Measurements from ENCODE around the gene C2orf42.
A peak's percentile ranks its signal among the peaks of the same experiment; 100 is the strongest.
"Not testable (repeated sequence)": the region's sequence is repeated elsewhere in the genome, so short reads cannot be mapped to it uniquely, and the experiment has no call there.

The C2orf42 gene

DNA sequence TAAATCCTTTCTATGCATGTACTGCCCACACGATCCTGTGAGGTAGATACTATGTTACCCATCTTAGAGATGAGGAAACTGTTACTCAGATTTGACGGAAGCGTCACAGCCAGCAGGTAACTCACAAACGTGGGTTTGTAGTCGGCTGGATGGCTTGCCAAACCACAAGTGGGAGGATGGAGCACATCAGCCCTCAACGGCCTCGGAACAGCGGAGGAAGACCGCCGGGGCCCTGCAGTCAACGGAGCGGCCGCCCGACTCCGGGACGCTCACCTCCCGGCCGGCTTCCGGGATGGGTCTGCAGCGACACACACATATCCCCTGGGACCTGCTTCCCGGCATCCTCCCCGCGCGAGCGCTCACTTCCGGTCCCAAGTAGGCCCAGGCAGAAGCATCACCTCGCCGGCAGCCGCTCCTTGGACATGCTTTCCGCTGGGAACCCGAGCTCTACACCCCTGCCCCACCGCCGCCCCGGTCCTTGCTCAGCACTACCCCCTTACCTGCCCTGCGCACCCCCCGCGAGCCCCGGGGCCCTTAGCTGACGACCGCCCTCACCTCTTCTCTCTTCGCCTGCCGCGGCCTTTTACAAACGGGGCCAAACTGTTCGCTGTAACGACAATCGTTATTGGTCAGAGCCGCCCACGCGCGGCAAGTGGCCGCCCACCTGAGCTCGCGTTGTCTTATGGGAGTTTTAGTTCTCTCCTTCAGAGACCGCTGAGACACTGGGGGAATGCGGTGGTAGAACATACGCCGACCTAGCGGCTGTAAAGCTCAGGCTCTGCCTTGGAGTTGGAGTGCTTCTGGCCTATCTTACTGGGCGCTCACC is at the start of gene C2orf42:
TSS of gene C2orf42 (minus strand) at position 602 of the 826 bp plus-strand sequence. CDS start 9,034 bp downstream, outside the sequence.
- no peaks in the 10 kb centered on the region for H3K36me3 ChIP-seq (ENCODE audit: insufficient read depth, low read length)
- peak within 1 kb of the TSS; percentile 67 for H2AFZ ChIP-seq (ENCODE audit: low read depth, low read length)
- peaks cover 4% of the 10 kb centered on the region for H3K4me1 ChIP-seq (ENCODE audit: insufficient read depth, low read length)
- no peaks in the 10 kb centered on the region for H3K9me3 ChIP-seq (ENCODE audit: low read length)
- H3K4me3 ChIP-seq (ENCODE audit: low read length), result peak within 1 kb of the TSS; percentile 79
- no peaks in the 10 kb centered on the region for H3K27me3 ChIP-seq (ENCODE audit: insufficient read depth, low read length)

DNA sequence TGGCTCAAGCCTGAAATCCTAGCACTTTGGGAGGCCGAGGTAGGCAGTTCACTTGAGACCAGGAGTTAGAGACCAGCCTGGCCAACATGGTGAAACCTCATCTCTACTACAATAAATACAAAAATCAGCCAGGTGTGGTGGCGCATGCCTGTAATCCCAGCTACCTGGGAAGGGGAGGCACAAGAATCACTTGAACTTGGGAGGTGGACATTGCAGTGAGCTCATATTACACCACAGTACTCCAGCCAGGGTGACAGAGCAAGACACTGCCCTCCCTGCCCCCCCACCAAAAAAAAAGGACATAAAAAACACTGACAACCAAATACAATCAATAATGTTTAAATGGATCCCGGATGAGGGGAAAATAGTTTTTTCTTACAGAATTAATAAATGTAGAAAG is 49.8 kb upstream of the C2orf42 start:
- peaks cover 8% of the 10 kb centered on the region for H3K4me1 ChIP-seq (ENCODE audit: insufficient read depth, low read length)
- no peaks in the 10 kb centered on the region for H3K27me3 ChIP-seq (ENCODE audit: insufficient read depth, low read length)
- H3K36me3 ChIP-seq (ENCODE audit: insufficient read depth, low read length), result peaks cover 60% of the 10 kb centered on the region
- no peak overlapping the region for H2AFZ ChIP-seq (ENCODE audit: low read depth, low read length)
- no peak overlapping the region for H3K4me3 ChIP-seq (ENCODE audit: low read length)
- peaks cover 6% of the 10 kb centered on the region for H3K9me3 ChIP-seq (ENCODE audit: low read length)

DNA sequence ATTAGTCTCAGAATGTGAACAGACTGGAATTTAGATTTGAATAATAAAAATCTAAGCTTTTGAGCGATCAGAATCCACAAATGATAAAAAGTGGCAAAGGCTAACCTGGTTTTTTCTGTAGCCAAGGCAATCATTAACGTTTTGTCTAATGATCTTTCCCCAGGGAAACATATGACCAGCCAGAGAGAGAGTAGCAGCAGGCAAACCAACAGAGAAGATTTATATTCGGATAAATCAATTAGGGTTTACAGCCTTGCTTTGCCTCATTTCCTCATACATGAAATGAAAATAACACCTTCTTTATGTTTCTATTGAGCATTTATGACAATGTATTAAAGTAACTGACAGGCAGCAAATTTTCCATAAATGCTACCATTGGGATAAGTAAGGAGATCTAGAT is 43.1 kb upstream of the C2orf42 start:
- H3K4me3 ChIP-seq (ENCODE audit: low read length), result no peak overlapping the region
- peaks cover 74% of the 10 kb centered on the region for H3K36me3 ChIP-seq (ENCODE audit: insufficient read depth, low read length)

DNA sequence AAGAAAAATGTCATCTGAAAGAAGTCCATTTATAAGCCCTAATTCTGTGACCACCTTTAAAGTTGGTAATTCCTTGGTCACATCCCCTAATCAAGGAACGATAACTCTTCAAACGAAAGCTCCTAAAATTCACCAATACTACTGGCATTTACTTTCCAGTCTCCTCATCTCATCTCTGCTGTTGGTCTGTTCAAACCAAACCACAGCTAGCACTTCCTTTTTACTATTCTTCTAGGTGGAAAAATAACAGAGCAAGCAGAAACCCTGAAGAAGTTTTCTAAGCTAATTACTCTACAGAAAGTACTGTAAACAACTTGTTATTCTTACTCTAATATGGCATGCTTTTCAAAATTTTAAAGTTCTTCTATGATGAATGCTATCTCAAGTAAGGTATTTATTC is 36.0 kb upstream of the C2orf42 start:
- peaks cover 87% of the 10 kb centered on the region for H3K36me3 ChIP-seq (ENCODE audit: insufficient read depth, low read length)
- H3K4me1 ChIP-seq (ENCODE audit: insufficient read depth, low read length), result no peaks in the 10 kb centered on the region
- no peak overlapping the region for H3K4me3 ChIP-seq (ENCODE audit: low read length)
- no peaks in the 10 kb centered on the region for H3K27me3 ChIP-seq (ENCODE audit: insufficient read depth, low read length)
- H2AFZ ChIP-seq (ENCODE audit: low read depth, low read length), result no peak overlapping the region
- no peaks in the 10 kb centered on the region for H3K9me3 ChIP-seq (ENCODE audit: low read length)

More for the DNA sequence above, 43.1 kb upstream of the C2orf42 start:
- Histone ChIP-seq H3K9me3 (ENCODE audit: low read length) (no peaks in the 10 kb centered on the region), H3K27me3 (ENCODE audit: insufficient read depth, low read length) (no peaks in the 10 kb centered on the region), H2AFZ (ENCODE audit: low read depth, low read length) (no peak overlapping the region), H3K4me1 (ENCODE audit: insufficient read depth, low read length) (no peaks in the 10 kb centered on the region)

DNA sequence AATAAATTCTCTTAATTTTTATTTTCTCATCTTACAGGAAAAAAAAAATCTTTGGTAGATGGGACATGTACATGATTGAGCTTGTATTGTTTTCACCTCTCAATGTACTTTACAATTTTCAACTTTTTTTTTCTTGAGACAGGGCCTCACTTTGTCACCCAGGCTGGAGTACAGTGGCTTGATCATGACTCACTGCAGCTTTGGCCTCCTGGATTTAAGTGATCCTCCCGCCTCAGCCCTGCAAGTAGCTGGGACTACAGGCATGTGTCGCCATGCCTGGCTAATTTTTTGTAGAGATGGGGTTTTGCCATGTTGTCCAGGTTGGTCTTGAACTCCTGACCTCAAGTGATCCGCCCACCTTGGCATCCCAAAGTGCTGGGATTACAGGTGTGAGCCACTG is 32.5 kb upstream of the C2orf42 start:
- not testable (repeated sequence) for H3K27me3 ChIP-seq (ENCODE audit: insufficient read depth, low read length); H3K4me3 ChIP-seq (ENCODE audit: low read length); H3K9me3 ChIP-seq (ENCODE audit: low read length); H2AFZ ChIP-seq (ENCODE audit: low read depth, low read length); H3K4me1 ChIP-seq (ENCODE audit: insufficient read depth, low read length)
- peaks cover 89% of the 10 kb centered on the region for H3K36me3 ChIP-seq (ENCODE audit: insufficient read depth, low read length)

DNA sequence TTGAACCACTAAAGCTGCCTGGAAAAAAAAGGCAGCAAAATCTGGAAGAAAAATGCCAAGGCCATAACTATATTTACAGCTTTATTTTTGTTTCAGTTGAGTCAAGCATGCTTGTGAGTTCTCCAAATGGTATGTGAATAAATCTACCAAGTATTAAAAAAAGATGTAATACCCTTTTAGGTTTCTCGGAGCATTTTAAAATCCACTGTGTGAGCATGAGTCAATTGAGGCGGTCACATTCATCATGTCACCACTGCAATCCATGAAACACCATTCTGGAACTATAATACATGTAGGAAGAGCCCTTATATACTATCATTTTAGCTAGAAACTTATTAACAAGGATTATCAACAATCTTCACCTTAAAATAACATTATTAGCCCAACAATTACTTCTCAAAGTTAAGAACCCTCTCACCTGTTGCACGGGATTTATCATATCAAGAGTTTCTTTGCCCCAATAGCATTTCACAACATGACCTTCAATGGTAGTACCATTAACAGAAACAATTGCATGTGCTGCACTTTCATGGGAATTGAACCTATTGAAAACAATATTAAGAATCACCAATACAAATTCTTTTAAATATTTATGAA is 24.2 kb upstream of the C2orf42 start:
- H3K4me3 ChIP-seq (ENCODE audit: low read length), result no peak overlapping the region
- H3K36me3 ChIP-seq (ENCODE audit: insufficient read depth, low read length), result peaks cover 96% of the 10 kb centered on the region

DNA sequence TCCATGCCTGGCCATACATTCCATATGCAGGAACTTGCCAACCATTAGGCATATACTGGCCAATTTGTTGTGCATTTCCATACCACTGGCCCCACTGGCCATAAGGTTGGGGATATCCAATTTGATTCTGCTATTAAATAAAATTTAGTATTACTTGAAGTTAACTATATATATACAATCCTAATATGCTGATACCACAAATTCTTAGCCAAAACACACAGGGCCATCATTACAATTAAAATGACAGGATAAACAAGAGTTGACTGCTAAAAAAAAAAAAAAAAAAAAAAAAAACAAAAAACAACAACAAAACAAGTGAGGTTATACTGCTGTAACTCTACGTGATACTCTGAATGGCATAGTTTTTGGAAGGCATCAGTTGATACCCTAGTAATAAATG is 23.5 kb upstream of the C2orf42 start:
- Histone ChIP-seq H3K27me3 (ENCODE audit: insufficient read depth, low read length) (no peaks in the 10 kb centered on the region), H2AFZ (ENCODE audit: low read depth, low read length) (no peak overlapping the region), H3K4me3 (ENCODE audit: low read length) (no peak overlapping the region), H3K9me3 (ENCODE audit: low read length) (no peaks in the 10 kb centered on the region), H3K4me1 (ENCODE audit: insufficient read depth, low read length) (no peaks in the 10 kb centered on the region), H3K36me3 (ENCODE audit: insufficient read depth, low read length) (peaks cover 95% of the 10 kb centered on the region)

More for the DNA sequence above, 24.2 kb upstream of the C2orf42 start:
- H3K27me3 ChIP-seq (ENCODE audit: insufficient read depth, low read length), result no peaks in the 10 kb centered on the region
- H2AFZ ChIP-seq (ENCODE audit: low read depth, low read length), result no peak overlapping the region
- no peaks in the 10 kb centered on the region for H3K4me1 ChIP-seq (ENCODE audit: insufficient read depth, low read length)
- H3K9me3 ChIP-seq (ENCODE audit: low read length), result no peaks in the 10 kb centered on the region

DNA sequence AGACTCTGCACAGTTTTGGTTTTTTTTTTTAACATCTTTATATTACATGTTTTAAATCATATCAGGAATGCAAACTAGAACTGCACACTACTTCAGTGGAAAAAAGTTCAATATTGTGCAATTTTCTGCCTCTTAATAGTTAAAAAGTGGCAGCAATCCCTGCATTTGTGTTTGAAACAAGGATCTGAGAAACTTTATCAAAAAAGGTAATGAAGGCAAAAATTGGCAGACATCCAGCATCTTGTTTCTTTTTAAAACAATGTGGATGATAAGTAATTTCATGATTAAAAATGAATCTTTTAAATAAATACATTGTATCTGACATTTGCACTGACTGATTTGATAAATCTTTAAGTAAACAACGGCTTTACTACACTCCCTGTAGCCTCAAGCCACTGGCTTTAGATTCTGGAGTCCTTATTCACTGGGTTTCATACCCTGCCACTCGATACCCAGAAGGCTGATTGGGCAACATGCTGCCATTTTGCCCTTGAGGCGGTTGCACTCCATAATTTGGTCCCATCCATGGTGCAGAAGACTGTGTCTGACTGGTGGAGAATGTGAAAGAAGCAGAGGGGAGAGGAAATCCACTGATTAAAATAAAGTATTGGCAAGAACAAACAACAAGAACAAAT is 21.6 kb upstream of the C2orf42 start:
- Histone ChIP-seq H2AFZ (ENCODE audit: low read depth, low read length) (no peak overlapping the region), H3K9me3 (ENCODE audit: low read length) (no peaks in the 10 kb centered on the region), H3K4me1 (ENCODE audit: insufficient read depth, low read length) (no peaks in the 10 kb centered on the region), H3K4me3 (ENCODE audit: low read length) (no peak overlapping the region), H3K36me3 (ENCODE audit: insufficient read depth, low read length) (peaks cover 78% of the 10 kb centered on the region), H3K27me3 (ENCODE audit: insufficient read depth, low read length) (no peaks in the 10 kb centered on the region)

DNA sequence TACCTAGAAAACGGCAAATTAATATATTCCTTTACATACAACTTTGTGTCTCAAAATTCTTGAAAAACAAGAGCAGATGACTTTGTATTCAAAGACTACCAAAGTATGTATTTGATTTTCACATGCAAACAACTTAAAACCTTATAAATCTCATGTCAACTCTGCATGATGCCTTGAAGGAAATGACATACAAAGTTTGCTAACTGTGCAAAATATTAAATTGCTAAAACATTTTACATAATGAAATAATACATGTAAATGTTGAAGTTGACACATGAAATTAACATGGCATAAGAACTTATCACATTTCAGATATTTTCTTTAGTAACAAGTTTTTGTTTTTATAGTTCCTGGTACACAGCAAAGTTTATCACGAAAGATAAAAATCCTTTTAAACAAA is 20.8 kb upstream of the C2orf42 start:
- Histone ChIP-seq H3K36me3 (ENCODE audit: insufficient read depth, low read length) (peaks cover 71% of the 10 kb centered on the region), H3K27me3 (ENCODE audit: insufficient read depth, low read length) (no peaks in the 10 kb centered on the region), H3K4me3 (ENCODE audit: low read length) (no peak overlapping the region), H2AFZ (ENCODE audit: low read depth, low read length) (no peak overlapping the region), H3K4me1 (ENCODE audit: insufficient read depth, low read length) (no peaks in the 10 kb centered on the region), H3K9me3 (ENCODE audit: low read length) (no peaks in the 10 kb centered on the region)

DNA sequence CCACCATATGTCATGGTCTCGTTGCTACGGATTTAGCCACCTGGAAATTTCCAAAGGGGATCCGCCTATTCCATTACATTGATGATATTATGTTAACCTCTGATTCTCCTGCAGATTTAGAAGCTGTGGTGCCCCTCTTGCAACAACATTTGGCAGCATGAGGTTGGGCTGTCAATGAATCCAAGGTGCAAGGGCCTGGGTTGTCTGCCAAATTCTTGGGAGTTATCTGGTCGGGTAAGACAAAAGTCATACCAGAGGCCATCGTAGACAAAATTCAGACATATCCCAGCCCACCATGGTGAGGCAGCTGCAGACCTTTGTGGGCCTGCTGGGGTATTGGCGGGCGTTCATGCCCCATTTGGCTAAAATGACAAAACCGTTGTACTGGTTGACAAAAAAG is 13.6 kb upstream of the C2orf42 start:
- Histone ChIP-seq H2AFZ (ENCODE audit: low read depth, low read length) (no peak overlapping the region), H3K27me3 (ENCODE audit: insufficient read depth, low read length) (no peaks in the 10 kb centered on the region), H3K4me1 (ENCODE audit: insufficient read depth, low read length) (no peaks in the 10 kb centered on the region), H3K4me3 (ENCODE audit: low read length) (no peak overlapping the region), H3K36me3 (ENCODE audit: insufficient read depth, low read length) (peaks cover 4% of the 10 kb centered on the region), H3K9me3 (ENCODE audit: low read length) (peaks cover 3% of the 10 kb centered on the region)

DNA sequence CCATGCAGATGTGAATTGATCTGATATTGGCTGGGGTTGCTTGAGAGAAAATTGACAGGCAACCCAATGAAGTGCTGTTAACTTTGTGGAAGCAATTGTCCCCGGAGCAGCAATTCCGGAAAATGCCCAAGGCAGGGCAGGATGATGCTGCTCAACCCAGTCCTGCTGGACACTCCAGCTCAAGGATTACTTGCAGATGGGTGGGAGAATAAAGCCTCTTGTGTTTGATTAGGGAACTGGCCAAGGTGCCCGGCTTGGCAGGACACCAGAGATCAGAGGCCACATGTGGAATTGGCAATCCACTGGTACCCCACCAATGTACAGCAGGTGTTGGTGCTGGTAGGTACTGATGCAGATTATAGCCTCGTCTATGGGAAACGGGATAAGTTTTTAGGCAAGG is 12.3 kb upstream of the C2orf42 start:
- H3K4me1 ChIP-seq (ENCODE audit: insufficient read depth, low read length), result no peaks in the 10 kb centered on the region
- H3K9me3 ChIP-seq (ENCODE audit: low read length), result peaks cover 3% of the 10 kb centered on the region
- no peaks in the 10 kb centered on the region for H3K27me3 ChIP-seq (ENCODE audit: insufficient read depth, low read length)
- H3K4me3 ChIP-seq (ENCODE audit: low read length), result no peak overlapping the region
- H2AFZ ChIP-seq (ENCODE audit: low read depth, low read length), result no peak overlapping the region
- H3K36me3 ChIP-seq (ENCODE audit: insufficient read depth, low read length), result no peaks in the 10 kb centered on the region

DNA sequence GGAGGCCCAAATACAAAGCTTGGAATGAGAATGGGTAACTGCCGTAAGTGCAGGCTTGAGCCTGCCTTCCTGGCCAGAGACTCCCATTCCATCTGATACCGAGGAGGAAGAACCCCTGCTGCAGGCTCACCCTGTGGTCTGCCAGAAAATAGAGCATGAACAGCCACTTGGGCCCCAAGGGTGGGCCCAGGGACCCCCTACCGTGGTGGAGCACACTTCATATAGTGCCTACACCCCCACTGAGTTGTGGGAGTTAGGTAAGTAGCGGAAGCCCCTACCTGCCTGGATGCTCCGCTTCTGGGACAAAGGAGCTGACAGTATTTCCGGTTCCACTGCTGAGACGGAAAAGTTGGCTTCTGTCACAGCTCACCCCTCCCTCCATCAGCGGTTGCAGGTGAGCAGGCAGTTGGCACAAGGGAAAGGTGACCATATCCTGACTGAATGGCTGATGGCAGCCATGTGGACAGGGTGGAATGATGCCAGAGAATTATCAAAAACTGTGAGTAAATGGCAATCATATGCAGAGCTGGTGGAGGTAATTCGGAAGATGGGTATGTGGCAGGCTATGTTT is 11.5 kb upstream of the C2orf42 start:
- Histone ChIP-seq H3K4me1 (ENCODE audit: insufficient read depth, low read length) (no peaks in the 10 kb centered on the region), H3K4me3 (ENCODE audit: low read length) (no peak overlapping the region), H3K9me3 (ENCODE audit: low read length) (peaks cover 3% of the 10 kb centered on the region), H2AFZ (ENCODE audit: low read depth, low read length) (no peak overlapping the region), H3K27me3 (ENCODE audit: insufficient read depth, low read length) (no peaks in the 10 kb centered on the region), H3K36me3 (ENCODE audit: insufficient read depth, low read length) (no peaks in the 10 kb centered on the region)

DNA sequence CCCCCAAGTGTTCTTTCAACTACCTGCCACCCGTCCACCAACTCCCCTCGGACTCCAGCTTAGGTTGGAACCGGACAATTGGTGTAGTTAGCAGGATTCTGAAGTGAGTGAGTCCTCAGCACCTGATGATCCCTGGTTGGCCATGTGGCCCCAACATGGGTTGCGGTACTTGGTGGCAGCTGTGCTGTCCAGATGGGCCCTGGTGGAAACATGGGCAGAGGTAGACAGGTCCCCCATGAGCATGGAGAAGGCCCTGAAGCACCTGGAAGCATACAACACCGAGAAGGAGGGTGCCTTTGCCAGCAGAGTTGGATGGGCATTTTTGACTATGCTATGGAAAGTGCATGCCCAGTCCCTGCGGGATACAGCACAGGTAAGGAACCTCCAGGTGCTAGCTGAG is 11.0 kb upstream of the C2orf42 start:
- Histone ChIP-seq H3K4me1 (ENCODE audit: insufficient read depth, low read length) (no peaks in the 10 kb centered on the region), H3K9me3 (ENCODE audit: low read length) (peaks cover 3% of the 10 kb centered on the region), H2AFZ (ENCODE audit: low read depth, low read length) (no peak overlapping the region), H3K27me3 (ENCODE audit: insufficient read depth, low read length) (no peaks in the 10 kb centered on the region), H3K36me3 (ENCODE audit: insufficient read depth, low read length) (no peaks in the 10 kb centered on the region), H3K4me3 (ENCODE audit: low read length) (no peak overlapping the region)
